DOHH2 (cell line): Measurements from ENCODE around the gene TRAFD1.

Source experiments
- H3F3A ChIP-seq: fragments of 200-600 bp; sonication (generic), shearing (Covaris generic); 2 replicates; pipeline ENCODE4 v1.6.0; 2016; ENCODE audit warnings: antibody characterized with exemption, mild to moderate bottlenecking; ENCODE audit not compliant: control insufficient read depth, insufficient read depth
- H3K27ac ChIP-seq: fragments of 200-600 bp; sonication (generic); 2 replicates; pipeline ENCODE4 v1.5.1; 2014; ENCODE audit warnings: low read depth, mild to moderate bottlenecking, low read length, moderate library complexity
- H3K27me3 ChIP-seq: fragments of 200-600 bp; sonication (generic); 2 replicates; pipeline ENCODE4 v1.6.1; 2014; ENCODE audit warnings: mild to moderate bottlenecking, low read length, mixed read lengths; ENCODE audit not compliant: control insufficient read depth
- H3K36me3 ChIP-seq: fragments of 200-600 bp; sonication (generic); 2 replicates; pipeline ENCODE4 v1.6.1; 2014; ENCODE audit warnings: mild to moderate bottlenecking, low read length, moderate library complexity, mixed read lengths; ENCODE audit not compliant: control insufficient read depth
- H3K4me1 ChIP-seq: fragments of 200-600 bp; sonication (generic); 2 replicates; pipeline ENCODE4 v1.6.1; 2014; ENCODE audit warnings: mild to moderate bottlenecking, low read length, mixed read lengths; ENCODE audit not compliant: control insufficient read depth
- H3K4me2 ChIP-seq: fragments of 200-600 bp; sonication (generic); 2 replicates; pipeline ENCODE4 v1.6.0; 2014; ENCODE audit warnings: mild to moderate bottlenecking, low read length, moderate library complexity
- H3K4me3 ChIP-seq: fragments of 200-600 bp; sonication (generic); 2 replicates; pipeline ENCODE4 v1.5.1; 2014; ENCODE audit warnings: mild to moderate bottlenecking, low read length, mixed read lengths
- H3K79me2 ChIP-seq: fragments of 200-600 bp; sonication (generic); 2 replicates; pipeline ENCODE4 v1.6.1; 2014; ENCODE audit warnings: mild to moderate bottlenecking, low read length, mixed read lengths; ENCODE audit not compliant: control insufficient read depth
- H3K9me2 ChIP-seq: fragments of 200-600 bp; sonication (generic); replicated peaks from 2 replicates; pipeline ENCODE4 v1.6.1; 2014; ENCODE audit warnings: mild to moderate bottlenecking, low read length, mixed read lengths; ENCODE audit not compliant: control insufficient read depth
- H3K9me3 ChIP-seq: fragments of 200-600 bp; sonication (generic); 2 replicates; pipeline ENCODE4 v1.6.1; 2014; ENCODE audit warnings: antibody characterized with exemption, low read length, mixed read lengths; ENCODE audit not compliant: control insufficient read depth, insufficient read depth
- H4K20me1 ChIP-seq: fragments of 200-600 bp; sonication (generic); 2 replicates; pipeline ENCODE4 v1.6.0; 2014; ENCODE audit warnings: low read depth, mild to moderate bottlenecking, antibody characterized with exemption, low read length, moderate library complexity; ENCODE audit not compliant: control insufficient read depth, insufficient read depth
- EZH2phosphoT487 ChIP-seq: fragments of 200-600 bp; sonication (generic); IDR thresholded peaks from 2 replicates; pipeline ENCODE4 v1.6.1; 2017; ENCODE audit warnings: borderline replicate concordance, mild to moderate bottlenecking, antibody characterized with exemption, low read length, moderate library complexity, mixed read lengths
- TF ChIP-seq, protein P1 (sequence below): fragments of 200-600 bp; sonication (generic); IDR thresholded peaks from one replicate; pipeline ENCODE4 v1.5.1; 2014; ENCODE audit warnings: antibody characterized with exemption, mild to moderate bottlenecking, low read depth, low read length; ENCODE audit not compliant: poor library complexity, severe bottlenecking

Gene TRAFD1

GRCh38 chr12:112117685-112118084 lies 7.7 kb upstream of the TRAFD1 start:
- H3K4me2 ChIP-seq, result no peak overlapping the region
- no peak overlapping the region for H3K27ac ChIP-seq
- H3K36me3 ChIP-seq, result no peaks in the 10 kb centered on the region
- no peaks in the 10 kb centered on the region for H3K79me2 ChIP-seq
- no peak overlapping the region for H3K4me3 ChIP-seq
- no peak for TF ChIP-seq EZH2phosphoT487
- TF ChIP-seq, protein P1, sequence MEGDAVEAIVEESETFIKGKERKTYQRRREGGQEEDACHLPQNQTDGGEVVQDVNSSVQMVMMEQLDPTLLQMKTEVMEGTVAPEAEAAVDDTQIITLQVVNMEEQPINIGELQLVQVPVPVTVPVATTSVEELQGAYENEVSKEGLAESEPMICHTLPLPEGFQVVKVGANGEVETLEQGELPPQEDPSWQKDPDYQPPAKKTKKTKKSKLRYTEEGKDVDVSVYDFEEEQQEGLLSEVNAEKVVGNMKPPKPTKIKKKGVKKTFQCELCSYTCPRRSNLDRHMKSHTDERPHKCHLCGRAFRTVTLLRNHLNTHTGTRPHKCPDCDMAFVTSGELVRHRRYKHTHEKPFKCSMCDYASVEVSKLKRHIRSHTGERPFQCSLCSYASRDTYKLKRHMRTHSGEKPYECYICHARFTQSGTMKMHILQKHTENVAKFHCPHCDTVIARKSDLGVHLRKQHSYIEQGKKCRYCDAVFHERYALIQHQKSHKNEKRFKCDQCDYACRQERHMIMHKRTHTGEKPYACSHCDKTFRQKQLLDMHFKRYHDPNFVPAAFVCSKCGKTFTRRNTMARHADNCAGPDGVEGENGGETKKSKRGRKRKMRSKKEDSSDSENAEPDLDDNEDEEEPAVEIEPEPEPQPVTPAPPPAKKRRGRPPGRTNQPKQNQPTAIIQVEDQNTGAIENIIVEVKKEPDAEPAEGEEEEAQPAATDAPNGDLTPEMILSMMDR, result no peak
- no peaks in the 10 kb centered on the region for H4K20me1 ChIP-seq
- peaks cover 19% of the 10 kb centered on the region for H3K4me1 ChIP-seq
- H3K9me3 ChIP-seq, result no peaks in the 10 kb centered on the region
- H3K27me3 ChIP-seq, result peaks cover 2% of the 10 kb centered on the region; the same call in 1 of the 2 replicates
- peaks cover 2% of the 10 kb centered on the region; the same call in 1 of the 2 replicates for H3F3A ChIP-seq
- no peaks in the 10 kb centered on the region for H3K9me2 ChIP-seq

DNA sequence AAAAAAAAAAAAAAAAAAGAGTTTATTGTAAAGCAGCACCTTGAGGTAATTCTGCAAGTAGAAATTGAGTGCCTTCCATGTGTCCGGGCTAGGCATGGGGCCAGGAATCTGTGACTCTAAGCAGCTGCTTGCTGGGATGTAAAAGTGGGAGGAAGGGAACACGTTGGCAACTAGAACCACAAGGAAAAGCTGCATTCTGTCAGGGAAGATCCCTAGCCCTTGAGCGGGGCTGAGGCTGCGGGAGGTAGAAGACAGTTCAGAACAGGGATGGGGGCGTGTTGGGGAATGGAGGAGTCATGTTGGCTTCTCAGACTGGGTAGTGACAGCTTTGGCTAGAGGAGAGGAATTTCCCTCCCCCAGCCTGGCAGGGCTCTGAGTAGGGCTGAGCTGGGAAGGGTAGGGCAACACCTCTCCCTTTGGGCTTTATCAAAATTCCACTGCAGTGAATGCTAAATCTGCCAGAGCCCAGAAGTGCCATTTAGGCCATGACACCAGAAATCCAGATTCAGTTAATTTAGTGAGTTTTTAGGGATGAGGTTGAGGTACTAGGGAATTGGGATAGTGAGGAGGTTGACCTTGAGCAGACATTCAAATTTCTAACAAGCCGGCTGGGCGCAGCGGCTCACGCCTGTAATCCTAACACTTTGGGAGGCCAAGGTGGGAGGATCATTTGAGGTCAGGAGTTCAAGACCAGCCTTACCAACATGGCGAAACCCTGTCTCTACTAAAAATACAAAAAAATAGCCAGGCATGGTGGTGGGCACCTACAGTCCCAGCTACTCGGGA lies 3.4 kb upstream of the TRAFD1 start:
- no peaks in the 10 kb centered on the region for H3K9me2 ChIP-seq
- H3K36me3 ChIP-seq, result no peaks in the 10 kb centered on the region
- H3F3A ChIP-seq, result peaks cover 5% of the 10 kb centered on the region
- H4K20me1 ChIP-seq, result peaks cover 2% of the 10 kb centered on the region; the same call in 1 of the 2 replicates
- H3K9me3 ChIP-seq, result no peaks in the 10 kb centered on the region
- H3K4me2 ChIP-seq, result no peak overlapping the region
- H3K4me1 ChIP-seq, result peaks cover 20% of the 10 kb centered on the region
- H3K27me3 ChIP-seq, result peaks cover 9% of the 10 kb centered on the region; the same call in 1 of the 2 replicates
- no peak overlapping the region for H3K4me3 ChIP-seq
- H3K79me2 ChIP-seq, result peaks cover 14% of the 10 kb centered on the region
- H3K27ac ChIP-seq, result no peak overlapping the region
- TF ChIP-seq, protein P1, result no peak
- no peak for TF ChIP-seq EZH2phosphoT487

- H3K9me3 ChIP-seq, result no peaks in the 10 kb centered on the region
- TF ChIP-seq, protein P1, result no peak
- no peak for TF ChIP-seq EZH2phosphoT487
- peaks cover 20% of the 10 kb centered on the region for H3K4me1 ChIP-seq
- peaks cover 3% of the 10 kb centered on the region; the same call in 1 of the 2 replicates for H4K20me1 ChIP-seq
- no peak overlapping the region for H3K27ac ChIP-seq
- no peaks in the 10 kb centered on the region for H3K36me3 ChIP-seq
- H3K9me2 ChIP-seq, result no peaks in the 10 kb centered on the region
- peaks cover 21% of the 10 kb centered on the region for H3K79me2 ChIP-seq
- H3K4me2 ChIP-seq, result no peak overlapping the region
- H3K27me3 ChIP-seq, result peaks cover 9% of the 10 kb centered on the region; the same call in 1 of the 2 replicates
- peaks cover 5% of the 10 kb centered on the region for H3F3A ChIP-seq
- no peak overlapping the region for H3K4me3 ChIP-seq
These were observed 2.3 kb upstream of the TRAFD1 start for GRCh38 chr12:112122823-112123690.
